ENCODE measurements around the gene PLXND1. TPM values are rescaled to one million over a fixed set of nuclear protein-coding genes. Genes with fewer than 3 reads are reported as not detected.
"Not testable (repeated sequence)": the region's sequence is repeated elsewhere in the genome, so short reads cannot be mapped to it uniquely, and the experiment has no call there.

The PLXND1 gene
- polyA plus RNA-seq, 3 donors: 124 to 153 (median 144) TPM

GRCh38 chr3:129528589-129529100 lies 77.8 kb downstream of the PLXND1 start, which contains the start of gene RHO:
RHO (plus strand) TSS chr3:129528639; CDS start chr3:129528734, 95 bp downstream.
- no peak for DNase-seq (ENCODE audit: extremely low read depth in 1 of 11, low read depth in 9 of 11, low spot score in 4 of 11)

- DNase-seq (ENCODE audit: extremely low read depth in 1 of 11, low read depth in 9 of 11, low spot score in 4 of 11): no peak
Observed at GRCh38 chr3:129527262-129527661, 79.2 kb downstream of the PLXND1 start.

GRCh38 chr3:129526121-129526900 lies 80.2 kb downstream of the PLXND1 start:
- DNase-seq (ENCODE audit: extremely low read depth in 1 of 11, low read depth in 9 of 11, low spot score in 4 of 11): no peak

GRCh38 chr3:129525341-129525968 lies 81.0 kb downstream of the PLXND1 start:
- DNase-seq (ENCODE audit: extremely low read depth in 1 of 11, low read depth in 9 of 11, low spot score in 4 of 11): no peak

- no peak for DNase-seq (ENCODE audit: extremely low read depth in 1 of 11, low read depth in 9 of 11, low spot score in 4 of 11)
Observed at GRCh38 chr3:129524081-129524480, 82.4 kb downstream of the PLXND1 start.

GRCh38 chr3:129522953-129523352 lies 83.5 kb downstream of the PLXND1 start:
- no peak for DNase-seq (ENCODE audit: extremely low read depth in 1 of 11, low read depth in 9 of 11, low spot score in 4 of 11)

GRCh38 chr3:129521611-129522010 lies 84.9 kb downstream of the PLXND1 start:
- DNase-seq (ENCODE audit: extremely low read depth in 1 of 11, low read depth in 9 of 11, low spot score in 4 of 11): no peak

- DNase-seq (ENCODE audit: extremely low read depth in 1 of 11, low read depth in 9 of 11, low spot score in 4 of 11): no peak
Observed at GRCh38 chr3:129520960-129521359, 85.5 kb downstream of the PLXND1 start.

GRCh38 chr3:129519896-129520715 lies 86.4 kb downstream of the PLXND1 start:
- DNase-seq (ENCODE audit: extremely low read depth in 1 of 11, low read depth in 9 of 11, low spot score in 4 of 11): no peak

GRCh38 chr3:129519449-129519848 lies 87.0 kb downstream of the PLXND1 start:
- DNase-seq (ENCODE audit: extremely low read depth in 1 of 11, low read depth in 9 of 11, low spot score in 4 of 11): no peak

- no peak for DNase-seq (ENCODE audit: extremely low read depth in 1 of 11, low read depth in 9 of 11, low spot score in 4 of 11)
Observed at GRCh38 chr3:129518581-129518980, 87.9 kb downstream of the PLXND1 start.

- DNase-seq (ENCODE audit: extremely low read depth in 1 of 11, low read depth in 9 of 11, low spot score in 4 of 11): no peak
Observed at GRCh38 chr3:129518038-129518561, 88.4 kb downstream of the PLXND1 start.

- no peak for DNase-seq (ENCODE audit: extremely low read depth in 1 of 11, low read depth in 9 of 11, low spot score in 4 of 11)
Observed at GRCh38 chr3:129517516-129517915, 89.0 kb downstream of the PLXND1 start.

- DNase-seq (ENCODE audit: extremely low read depth in 1 of 11, low read depth in 9 of 11, low spot score in 4 of 11): not testable (repeated sequence)
Observed at GRCh38 chr3:129515821-129516432, 90.5 kb downstream of the PLXND1 start.

GRCh38 chr3:129515108-129515820 lies 91.2 kb downstream of the PLXND1 start:
- DNase-seq (ENCODE audit: extremely low read depth in 1 of 11, low read depth in 9 of 11, low spot score in 4 of 11): not testable (repeated sequence)

- no peak for DNase-seq (ENCODE audit: extremely low read depth in 1 of 11, low read depth in 9 of 11, low spot score in 4 of 11)
Observed at GRCh38 chr3:129514563-129514962, 91.9 kb downstream of the PLXND1 start.

- no peak for DNase-seq (ENCODE audit: extremely low read depth in 1 of 11, low read depth in 9 of 11, low spot score in 4 of 11)
Observed at GRCh38 chr3:129514110-129514509, 92.4 kb downstream of the PLXND1 start.

- DNase-seq (ENCODE audit: extremely low read depth in 1 of 11, low read depth in 9 of 11, low spot score in 4 of 11): no peak
Observed at GRCh38 chr3:129513705-129514104, 92.8 kb downstream of the PLXND1 start.
